Suppressor macrophage (primary cell): ENCODE data around the gene EIF1.
"Not testable (repeated sequence)": the region's sequence is repeated elsewhere in the genome, so short reads cannot be mapped to it uniquely, and the experiment has no call there.

ENCODE experiments used
- DNase-seq, 4 experiments: peaks; one replicate each; pipeline ENCODE4 v3.0.0-alpha.2; 2020 to 2022
- total RNA-seq, 17 experiments: gene quantifications; one replicate each; lab custom pipeline; 2026; ENCODE audit warnings: mixed read lengths in 6 of 17, inconsistent platforms in 3 of 17; lab: John Stamatoyannopoulos, UW

EIF1 gene
- total RNA-seq = 72.0 to 407 (median 156) reads per million in 17 experiments

DNA sequence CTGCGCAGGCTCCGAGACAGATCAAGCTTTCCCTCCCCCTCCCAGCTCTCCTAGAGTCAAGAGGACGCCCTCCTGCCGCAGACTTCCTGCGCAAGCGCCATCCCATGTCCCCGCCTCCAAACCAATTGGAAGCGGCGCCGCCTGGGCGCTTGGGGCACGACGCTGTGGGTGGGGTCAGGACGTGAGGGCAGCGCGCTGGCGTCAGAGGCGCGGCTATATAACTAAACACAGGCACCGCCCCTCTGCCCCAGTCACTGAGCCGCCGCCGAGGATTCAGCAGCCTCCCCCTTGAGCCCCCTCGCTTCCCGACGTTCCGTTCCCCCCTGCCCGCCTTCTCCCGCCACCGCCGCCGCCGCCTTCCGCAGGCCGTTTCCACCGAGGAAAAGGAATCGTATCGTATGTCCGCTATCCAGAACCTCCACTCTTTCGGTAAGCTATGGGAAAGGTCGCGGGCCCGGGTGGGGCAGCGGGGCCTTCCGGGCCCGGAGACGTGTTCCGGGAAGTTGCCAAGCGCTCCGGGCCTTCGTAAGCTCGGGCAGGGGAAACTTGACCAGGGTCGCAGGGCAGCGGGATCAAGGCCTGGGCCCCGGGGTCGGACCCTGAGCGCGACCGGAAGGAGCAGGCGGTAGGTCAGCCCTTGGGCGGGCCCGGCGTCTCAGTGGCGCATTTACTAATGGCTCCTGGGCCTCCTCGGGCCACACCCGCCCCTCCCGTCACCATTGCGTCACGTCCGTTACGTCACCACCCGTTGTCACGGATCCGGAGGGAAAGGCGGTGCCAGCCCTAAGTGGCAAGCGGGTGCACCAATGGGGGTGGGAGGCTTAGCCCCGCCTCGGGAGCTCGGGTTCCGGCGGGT is at the start of gene EIF1:
EIF1 (plus strand) TSS at position 245 of the 856 bp plus-strand sequence; CDS start at position 399, 154 bp downstream.
- peak; percentile 100 for DNase-seq

GRCh38 chr17:41638941-41639340 is 49.7 kb upstream of the EIF1 start:
- DNase-seq = peak; percentile 36 to 66 (median 56)

GRCh38 chr17:41639492-41640473 is 48.9 kb upstream of the EIF1 start:
- peak in 2 of 4 experiments; percentile 17 to 27 for DNase-seq

DNA sequence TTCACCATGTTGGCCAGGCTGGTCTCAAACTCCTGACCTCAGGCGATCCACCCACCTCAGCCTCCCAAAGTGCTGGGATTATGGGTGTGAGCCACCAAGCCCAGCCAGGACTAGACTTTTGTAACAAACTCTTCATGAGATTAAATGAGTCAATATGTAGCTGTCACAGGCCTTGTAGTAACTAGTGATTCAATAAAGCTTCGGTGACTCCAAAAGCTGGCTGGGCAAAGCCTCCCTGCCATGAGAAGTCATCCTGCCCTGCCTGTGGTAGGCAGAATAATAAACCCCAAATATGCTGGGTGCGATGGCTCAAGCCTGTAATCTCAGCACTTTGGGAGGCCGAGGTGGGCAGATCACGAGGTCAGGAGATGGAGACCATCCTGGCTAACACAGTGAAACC is 48.1 kb upstream of the EIF1 start:
- not testable (repeated sequence) for DNase-seq

DNA sequence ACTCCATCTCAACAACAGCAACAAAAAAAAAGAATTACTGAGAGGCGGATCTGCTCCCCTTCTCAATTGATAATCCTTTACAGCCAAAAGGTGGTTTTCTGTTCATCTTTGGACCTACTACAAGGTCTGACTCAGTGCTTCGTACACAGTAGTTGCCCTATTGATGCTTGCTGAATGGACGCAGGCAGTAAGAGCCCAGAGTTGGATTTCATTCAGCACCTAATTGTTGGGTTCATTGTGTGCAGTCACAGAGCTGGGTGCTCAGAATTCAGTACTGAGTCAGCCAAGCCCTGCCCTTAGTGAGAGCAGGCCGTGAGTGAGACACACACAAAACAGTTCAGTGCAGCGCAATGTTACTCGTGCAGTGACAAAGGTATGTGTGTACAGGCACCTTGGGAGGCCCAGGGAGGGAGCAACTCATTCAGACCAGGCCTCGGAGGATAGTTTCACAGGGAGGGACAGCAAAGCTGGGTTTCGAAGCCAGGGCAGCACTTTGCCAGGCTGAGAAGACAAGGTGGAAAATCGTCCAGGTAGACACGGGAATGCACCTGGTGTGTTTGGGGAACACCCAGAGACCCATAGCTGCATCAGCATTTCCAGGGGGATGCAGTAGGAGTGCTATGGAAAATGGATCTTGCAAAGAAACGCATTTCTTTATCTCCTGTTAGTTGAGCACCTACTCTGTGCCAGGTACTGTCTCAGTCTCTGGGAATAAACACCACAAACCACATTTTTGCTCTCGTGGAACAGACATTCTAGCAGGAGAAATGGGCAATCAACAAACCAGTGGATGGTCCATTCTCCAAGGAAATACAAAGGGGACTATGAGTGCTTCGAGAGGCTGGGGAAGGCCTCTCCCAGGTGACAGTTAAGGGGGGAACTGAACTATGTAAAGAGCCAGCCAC is 46.2 kb upstream of the EIF1 start:
- DNase-seq = no peak

DNA sequence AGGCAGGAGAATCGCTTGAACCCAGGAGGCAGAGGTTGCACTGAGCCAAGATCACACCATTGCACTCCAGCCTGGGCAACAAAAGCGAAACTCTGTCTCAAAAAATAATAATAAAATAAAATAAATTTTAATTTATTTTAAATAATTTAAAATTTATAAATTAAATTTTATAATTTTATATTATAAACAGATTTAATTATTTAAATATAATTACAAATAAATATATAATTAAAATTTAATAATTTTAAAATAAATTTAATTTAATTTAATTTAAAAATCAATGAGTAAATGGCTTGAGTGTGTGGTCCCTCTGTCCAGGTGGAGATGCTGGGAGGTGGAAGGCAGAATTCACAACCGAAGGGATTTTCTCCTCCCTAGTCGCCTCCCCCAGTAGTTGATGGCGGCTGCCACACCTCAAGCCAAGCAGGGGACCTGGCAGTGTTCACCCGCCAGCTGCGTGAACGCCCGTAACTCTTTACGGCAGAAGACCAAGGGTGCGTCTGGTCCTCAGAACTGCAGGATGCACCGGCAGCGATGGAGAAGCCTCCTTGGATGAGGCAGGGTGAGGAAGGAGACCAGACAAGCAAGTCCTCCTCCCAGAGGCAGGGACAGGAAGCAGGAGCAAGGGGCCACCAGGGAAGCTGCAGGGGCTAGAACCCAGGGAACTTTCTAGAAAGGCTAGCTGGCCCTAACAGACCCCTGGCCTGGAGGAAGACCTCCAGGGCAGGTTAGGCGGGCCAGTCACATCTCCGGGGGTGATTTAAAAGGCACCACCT is 41.5 kb upstream of the EIF1 start:
- DNase-seq = no peak

DNA sequence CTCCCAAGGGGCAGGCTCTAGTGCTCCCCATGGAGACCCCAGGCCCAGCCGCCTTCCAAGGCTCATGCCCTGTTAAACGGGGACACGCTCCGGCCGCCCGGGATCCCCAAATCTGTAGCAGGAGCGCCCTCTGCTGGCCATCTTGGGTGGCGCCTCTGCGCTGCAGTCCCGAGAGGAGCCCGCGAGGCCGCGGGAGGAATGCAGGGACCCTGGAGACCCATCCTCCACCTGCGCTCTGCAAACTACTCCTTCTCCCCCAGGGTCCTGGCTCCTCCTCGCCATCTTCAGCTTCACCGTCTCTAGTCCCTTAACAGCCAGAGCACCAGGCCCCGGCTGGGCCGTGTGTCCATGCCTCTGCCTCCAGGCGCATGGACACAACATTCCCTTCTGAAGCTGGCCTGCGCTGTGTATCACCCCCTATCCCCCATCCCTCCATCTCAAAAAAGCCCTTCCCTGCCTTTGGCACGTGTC is 40.7 kb upstream of the EIF1 start:
- peak; percentile 83 to 93 (median 91) for DNase-seq

- peak; percentile 86 to 95 (median 92) for DNase-seq
Observed at GRCh38 chr17:41648411-41649195, 40.1 kb upstream of the EIF1 start.

DNA sequence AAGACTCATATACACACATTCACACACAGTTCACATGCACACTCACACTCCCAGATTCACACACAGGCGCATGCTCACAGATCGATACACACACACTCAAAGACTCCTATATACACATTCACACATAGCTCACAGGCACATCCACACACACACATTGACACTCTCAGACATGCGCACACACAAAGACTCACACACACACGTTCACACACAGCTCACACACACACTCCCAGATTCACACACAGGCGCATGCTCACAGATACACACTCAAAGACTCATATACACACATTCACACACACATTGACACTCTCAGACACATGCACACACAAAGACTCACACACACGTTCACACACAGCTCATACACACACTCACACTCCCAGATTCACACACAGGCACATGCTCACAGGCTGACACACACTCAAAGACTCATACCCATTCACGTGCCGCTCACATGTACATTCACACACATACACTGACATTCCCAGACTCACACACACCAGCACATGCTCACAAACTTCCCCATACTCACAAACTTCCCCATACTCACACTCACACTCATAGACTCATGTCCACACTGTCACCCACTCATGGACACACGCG is 38.7 kb upstream of the EIF1 start:
- DNase-seq = peak in 2 of 4 experiments; percentile 17 to 31

- no peak for DNase-seq
Observed at GRCh38 chr17:41650794-41651624, 37.7 kb upstream of the EIF1 start.

GRCh38 chr17:41651625-41652460 is 36.8 kb upstream of the EIF1 start:
- DNase-seq = no peak

DNA sequence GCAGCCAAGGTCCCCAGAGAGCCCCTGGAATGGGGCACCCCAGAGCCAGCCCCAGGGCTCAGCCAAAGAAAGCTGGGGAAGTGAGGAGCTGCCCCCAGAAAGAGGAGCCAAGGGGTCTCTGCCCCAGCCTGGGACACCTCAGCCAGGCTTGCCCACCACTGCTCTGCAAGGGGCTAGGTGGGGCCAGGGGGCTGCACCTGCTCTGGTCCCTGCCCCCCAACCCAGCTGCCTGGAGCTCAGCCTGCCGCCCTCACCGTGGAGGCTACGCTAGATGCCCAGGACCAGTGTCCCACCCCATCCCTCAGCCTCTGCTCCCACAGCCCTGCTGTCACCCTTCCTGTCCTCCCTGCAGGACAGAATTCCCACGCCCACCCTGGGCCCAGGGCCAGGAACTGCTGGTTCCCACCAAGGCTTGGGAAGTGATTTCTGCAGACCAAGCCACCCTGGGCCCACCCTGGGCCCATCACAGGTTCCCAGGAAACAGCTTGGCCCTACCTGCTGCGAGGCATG is 36.2 kb upstream of the EIF1 start:
- DNase-seq = no peak

- DNase-seq = no peak
Observed at GRCh38 chr17:41653421-41653820, 35.3 kb upstream of the EIF1 start.

- DNase-seq = no peak
Observed at GRCh38 chr17:41653892-41654677, 34.6 kb upstream of the EIF1 start.

DNA sequence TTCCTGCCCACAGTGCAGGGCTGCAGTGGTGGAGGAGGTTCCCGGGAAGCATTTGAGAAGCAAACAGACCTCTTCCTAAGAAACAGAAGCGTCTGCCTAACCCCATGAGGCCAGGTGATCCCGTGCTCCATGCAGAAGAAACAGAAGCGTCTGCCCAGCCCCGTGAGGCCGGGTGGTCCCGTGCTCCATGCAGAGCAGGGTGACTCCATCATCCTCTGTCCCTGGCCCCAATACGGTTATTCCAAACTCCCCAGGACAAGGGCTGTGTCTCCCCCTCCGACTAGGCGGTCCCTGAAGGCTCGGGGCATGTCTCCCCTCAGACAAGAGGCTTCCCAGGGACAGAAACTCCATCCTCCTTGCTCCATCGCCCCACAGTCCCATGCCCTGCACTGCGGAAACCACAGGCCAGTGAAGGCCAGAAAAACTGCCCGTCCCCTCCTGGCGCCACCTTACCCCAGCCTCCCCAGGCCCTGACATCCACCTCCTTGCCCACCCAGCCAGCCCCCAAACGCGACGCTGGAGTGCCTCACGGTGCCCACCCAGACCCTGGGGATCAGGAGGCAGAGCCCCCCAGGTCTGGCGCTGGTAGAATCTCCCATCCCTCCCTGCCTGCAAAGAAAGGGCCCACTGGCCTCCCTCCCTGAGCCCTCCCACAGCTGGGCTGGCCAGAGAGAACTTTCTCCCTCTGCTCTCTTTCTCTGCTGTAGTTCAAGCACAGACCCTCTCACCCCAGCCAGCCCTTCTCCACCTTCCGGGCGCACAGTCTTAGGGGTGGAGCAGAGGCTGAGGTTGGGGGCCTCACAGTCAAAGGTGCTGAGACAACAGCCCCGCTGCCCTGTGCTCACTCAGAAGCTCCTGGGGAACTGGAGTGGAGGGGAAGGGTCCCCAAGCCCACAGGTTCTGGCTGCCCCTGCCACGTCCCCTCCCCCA is 33.7 kb upstream of the EIF1 start:
- DNase-seq = no peak
